Skin of body (tissue), 2 donors: ENCODE results near the gene EIF2B2. TPM values are rescaled to one million over a fixed set of nuclear protein-coding genes. Genes with fewer than 3 reads are reported as not detected.
"Not testable (repeated sequence)": the region's sequence is repeated elsewhere in the genome, so short reads cannot be mapped to it uniquely, and the experiment has no call there.

Experiments used
- DNase-seq: peaks from one replicate; lab custom pipeline; 2025; lab: John Stamatoyannopoulos, UW
- total RNA-seq: library from RNA; depleted of rRNA; stranded (reverse); fragments of >200 nt; gene quantifications from one replicate; pipeline ENCODE4 v1.2.3, GENCODE V29; 2014

EIF2B2 gene
- total RNA-seq, 1 donor from 2014 or later, result 22.6 TPM

DNA sequence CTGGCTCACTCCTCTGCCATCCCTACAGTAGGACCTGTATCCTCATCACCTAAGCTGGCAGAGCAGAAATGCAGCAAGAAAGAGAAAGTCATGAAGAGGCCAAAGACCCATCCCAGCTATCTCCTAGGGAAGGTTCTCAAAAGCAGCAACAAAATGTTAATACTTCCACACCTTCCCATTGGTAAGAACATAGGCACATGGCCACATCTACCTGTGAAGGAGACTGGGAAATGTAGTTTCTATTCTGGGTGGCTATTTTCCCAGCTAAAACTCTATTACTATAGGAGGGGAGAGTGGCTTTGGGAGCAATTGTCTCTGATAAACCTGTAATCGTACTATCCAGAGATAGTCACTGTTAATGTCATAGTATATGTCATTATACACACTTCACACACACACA, 13.7 kb upstream of the EIF2B2 start:
- DNase-seq, result no peak

DNA sequence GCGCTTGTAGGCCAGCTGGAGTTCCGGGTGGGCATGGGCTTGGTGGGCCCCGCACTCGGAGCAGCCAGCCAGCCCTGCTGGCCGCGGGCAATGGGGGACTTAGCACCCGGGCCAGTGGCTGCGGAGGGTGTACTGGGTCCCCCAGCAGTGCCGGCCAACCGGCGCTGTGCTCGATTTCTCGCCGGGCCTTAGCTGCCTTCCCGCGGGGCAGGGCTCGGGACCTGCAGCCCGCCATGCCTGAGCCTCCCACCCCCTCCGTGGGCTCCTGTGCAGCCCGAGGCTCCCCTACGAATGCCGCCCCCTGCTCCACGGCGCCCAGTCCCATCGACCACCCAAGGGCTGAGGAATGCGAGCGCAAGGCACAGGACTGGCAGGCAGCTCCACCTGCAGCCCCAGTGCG, 8.5 kb upstream of the EIF2B2 start:
- DNase-seq, result not testable (repeated sequence)

DNA sequence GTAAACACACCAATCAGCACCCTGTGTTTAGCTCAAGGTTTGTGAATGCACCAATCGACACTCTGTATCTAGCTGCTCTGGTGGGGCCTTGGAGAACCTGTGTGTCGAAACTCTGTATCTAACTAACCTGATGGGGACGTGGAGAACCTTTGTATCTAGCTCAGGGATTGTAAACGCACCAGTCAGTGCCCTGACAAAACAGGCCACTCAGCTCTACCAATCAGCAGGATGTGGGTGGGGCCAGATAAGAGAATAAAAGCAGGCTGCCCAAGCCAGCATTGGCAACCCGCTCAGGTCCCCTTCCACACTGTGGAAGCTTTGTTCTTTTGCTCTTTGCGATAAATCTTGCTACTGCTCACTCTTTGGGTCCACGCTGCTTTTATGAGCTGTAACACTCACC, 6.9 kb upstream of the EIF2B2 start:
- DNase-seq, result not testable (repeated sequence)

DNA sequence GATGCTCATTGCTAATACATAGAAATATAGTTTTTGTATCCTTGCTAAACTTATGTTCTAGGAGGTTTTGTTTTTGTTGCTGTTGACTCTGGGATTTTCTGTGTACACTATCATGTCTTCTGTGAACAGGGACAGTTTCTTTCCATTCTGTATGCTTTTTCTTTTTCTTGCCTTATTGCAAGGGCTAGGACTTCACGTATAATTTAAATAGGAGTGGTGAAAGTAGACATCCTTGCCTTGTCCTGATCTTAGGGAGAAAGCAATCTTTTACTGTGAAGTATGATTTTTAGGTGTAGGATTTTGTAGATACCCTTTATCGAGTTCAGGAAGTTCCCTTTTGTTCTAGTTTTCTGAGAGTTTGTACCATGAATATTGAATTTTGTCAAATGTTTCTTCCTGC, 1.5 kb upstream of the EIF2B2 start:
- no peak for DNase-seq

DNA sequence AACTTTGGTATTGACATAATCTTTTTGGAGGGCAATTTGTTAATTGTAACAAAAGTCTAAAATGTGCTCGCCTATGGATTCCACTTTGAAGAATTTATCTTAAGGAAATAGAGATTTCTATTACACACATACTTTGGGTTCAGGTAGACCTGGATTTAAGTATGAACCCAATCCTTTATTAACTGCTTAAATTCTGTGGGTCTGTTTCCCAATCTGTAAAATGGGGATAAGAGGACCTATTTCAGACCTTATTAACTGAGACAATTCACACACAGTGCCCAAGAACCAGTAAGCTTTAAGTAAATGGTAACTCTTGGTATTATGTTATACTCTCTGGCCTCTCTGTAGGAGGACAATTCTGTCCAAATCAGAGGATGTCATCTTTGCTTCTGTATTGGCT, 822 bp upstream of the EIF2B2 start:
- DNase-seq, result no peak

DNA sequence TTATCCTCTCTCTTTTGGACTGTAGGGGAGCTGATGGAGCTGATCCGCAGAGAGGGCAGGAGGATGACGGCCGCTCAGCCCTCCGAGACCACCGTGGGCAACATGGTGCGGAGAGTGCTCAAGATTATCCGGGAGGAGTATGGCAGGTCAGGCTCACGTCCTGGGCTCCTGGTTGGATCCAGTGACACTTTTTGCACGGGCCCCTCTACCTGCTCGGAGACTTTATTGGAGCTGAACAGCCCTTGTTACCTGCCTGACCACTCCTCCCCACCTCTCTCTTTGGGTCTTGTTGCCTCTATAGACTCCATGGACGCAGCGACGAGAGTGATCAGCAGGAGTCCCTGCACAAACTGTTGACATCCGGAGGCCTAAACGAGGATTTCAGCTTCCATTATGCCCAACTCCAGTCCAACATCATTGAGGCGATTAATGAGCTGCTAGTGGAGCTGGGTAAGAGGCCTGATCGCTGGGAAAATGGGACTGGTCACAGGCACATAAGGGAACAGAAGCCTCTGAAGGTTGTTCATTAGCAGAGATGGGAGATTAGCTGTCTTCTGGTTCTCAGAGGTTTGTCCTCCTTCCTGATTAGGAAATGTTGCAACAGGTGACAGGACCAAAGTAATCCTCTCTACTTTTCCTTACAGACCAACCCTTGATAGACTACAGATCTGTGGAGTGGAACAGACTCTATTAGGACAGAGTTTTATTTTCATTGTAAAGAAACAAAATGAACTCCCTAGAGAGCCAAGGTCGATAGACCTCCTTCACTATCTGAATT, 718 bp downstream of the EIF2B2 start:
- no peak for DNase-seq

DNA sequence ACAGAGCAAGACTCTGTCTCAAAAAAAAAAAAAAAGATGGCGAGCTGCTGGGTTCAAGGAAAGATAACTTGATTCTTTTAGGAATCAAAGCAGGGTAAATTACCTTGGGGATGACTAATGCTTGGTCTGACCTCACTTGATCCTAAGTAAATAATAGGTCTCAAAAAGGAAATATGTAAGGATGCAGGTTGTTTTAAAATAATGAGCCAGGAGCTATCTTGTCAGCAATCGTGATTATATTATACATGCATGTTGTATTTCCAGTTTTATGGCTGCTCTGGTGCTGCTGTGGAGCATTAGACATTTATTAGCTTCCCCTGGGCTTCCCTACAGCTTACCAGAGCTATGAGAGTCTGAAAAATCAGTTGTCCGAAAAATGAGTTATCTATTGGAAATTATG, 2.6 kb downstream of the EIF2B2 start:
- no peak for DNase-seq

- no peak for DNase-seq
Observed at GRCh38 chr14:75009176-75009575, 6.5 kb downstream of the EIF2B2 start.

DNA sequence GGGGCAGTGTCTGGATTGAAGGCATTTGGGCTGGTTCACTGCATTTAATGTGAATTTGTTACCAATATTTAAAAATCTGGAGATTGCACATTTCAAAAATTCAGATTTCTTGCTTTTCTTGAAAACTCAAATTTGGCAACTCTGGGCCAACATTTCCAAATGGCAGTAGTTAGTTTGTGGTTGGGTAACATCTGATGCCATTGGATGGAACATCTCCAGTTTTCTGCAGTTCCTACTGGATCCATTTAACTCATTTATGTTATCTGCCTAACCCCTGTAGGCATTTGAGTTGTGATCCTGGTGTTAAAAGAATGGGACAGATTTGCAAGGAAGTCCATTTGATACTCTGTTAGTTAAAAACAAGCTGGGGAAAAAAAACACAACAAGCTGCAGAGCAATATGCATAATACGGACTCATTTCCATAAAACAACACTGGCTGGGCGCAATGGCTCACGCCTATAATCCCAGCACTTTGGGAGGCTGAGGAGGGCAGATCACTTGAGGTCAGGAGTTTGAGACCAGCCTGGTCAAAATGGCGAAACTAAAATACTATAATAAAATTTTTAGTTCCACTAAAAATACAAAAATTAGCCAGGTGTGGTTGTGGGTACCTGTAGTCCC, 7.9 kb downstream of the EIF2B2 start:
- DNase-seq, result no peak

GRCh38 chr14:75011356-75011994, 8.8 kb downstream of the EIF2B2 start:
- no peak for DNase-seq

DNA sequence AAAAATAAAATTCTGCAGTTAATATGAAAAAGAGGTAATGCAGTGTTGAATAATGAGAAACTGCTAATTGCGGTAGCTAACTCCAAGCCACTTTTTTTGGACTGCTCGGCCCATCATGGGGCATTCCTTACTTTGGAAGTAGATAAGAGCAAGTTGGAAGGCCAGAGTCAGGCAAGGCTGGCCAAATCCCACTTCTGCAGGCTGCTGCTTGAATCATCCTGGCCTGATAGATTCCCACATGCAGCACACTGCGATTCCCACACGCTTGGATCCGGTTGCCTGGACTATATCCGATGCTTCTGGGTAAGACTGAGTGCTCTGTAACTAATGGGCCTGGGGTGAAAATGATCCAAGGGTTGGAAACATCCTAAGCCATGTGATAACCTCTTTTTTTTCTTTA, 10.6 kb downstream of the EIF2B2 start:
- no peak for DNase-seq

DNA sequence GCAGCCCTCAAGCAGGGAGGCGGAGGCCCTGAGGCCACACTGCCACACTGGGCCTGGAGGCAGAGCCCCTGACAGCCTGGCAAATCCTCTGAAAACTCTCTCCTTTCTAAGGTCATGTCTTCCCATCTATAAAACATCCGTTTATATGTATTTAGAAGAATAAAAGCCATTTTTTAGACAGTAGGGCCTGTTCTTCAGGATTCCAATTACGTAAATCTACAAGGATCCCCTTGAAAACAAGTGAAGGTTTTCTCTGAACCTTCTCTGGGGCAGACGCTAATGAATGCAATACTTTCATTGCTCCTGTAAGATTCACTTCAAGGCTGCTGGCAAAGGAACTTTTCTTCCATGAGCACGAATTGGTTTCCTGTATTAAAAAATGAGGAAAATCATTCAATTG, 12.8 kb downstream of the EIF2B2 start:
- DNase-seq, result no peak

- DNase-seq, result no peak
Observed at GRCh38 chr14:75016815-75017214, 14.1 kb downstream of the EIF2B2 start.

DNA sequence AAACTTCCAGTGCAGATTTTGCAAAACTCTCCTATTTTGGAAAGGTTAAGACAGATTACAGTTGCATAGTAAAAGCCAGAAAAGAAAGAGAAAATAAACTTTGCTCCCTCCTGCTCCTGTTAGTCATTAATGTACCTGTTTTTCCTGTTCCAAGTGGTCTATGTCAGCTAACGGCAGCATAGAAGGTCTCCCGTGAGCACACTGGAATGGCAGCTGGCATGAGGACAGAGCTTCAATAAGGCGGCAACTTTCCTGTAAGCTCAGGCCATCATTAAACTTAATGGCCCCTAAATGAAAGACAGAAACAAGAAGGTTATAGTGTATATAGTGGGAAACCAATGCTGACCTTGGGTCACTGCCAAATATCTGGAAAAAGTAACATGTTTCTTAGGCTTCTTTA, 16.0 kb downstream of the EIF2B2 start:
- DNase-seq, result no peak

- DNase-seq, result no peak
Observed at GRCh38 chr14:75022655-75023054, 19.9 kb downstream of the EIF2B2 start.

- no peak for DNase-seq
Observed at GRCh38 chr14:75023108-75023507, 20.4 kb downstream of the EIF2B2 start.

GRCh38 chr14:75025082-75025481, 22.4 kb downstream of the EIF2B2 start:
- no peak for DNase-seq

GRCh38 chr14:75025876-75026275, 23.2 kb downstream of the EIF2B2 start:
- DNase-seq, result no peak

DNA sequence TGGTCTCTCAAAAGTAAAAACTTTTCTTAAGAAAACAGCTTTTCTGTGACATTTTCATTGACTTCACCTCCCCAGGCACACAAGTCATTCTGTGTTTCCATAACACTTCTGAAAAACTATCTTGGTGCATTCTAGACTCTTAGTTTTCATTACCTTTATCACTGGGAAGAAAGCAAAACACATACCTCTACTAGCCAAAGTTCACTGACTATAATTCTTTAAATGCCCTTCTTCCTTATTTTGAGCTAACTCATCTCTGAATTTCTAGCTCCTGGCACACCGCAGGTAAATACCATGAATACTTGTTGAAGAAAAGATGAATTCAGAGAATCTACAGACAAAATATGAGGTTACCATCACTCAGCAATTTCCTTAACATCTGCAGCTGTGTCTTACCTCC, 27.4 kb downstream of the EIF2B2 start:
- no peak for DNase-seq

DNA sequence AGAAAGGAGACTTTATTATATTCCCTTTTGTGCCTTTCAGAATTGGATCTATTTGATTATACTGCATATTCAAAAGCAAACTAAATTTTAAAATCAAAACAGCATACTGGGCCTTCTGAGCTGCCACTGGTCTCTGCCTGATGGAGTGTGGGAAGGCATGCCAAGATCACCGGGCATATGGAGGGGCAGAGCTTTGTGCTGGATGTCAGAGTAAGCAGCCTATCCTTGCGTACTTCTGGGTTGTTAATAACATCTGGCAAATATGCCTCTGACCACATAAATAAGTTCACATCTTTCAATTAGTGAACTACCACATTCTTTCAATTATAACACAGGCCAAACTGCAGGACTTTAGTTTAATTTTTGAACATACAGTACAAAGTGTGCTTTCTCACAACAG, 30.2 kb downstream of the EIF2B2 start:
- no peak for DNase-seq

- DNase-seq, result no peak
Observed at GRCh38 chr14:75040507-75040906, 37.8 kb downstream of the EIF2B2 start.

- DNase-seq, result no peak
Observed at GRCh38 chr14:75040959-75041358, 38.2 kb downstream of the EIF2B2 start.

- DNase-seq, result no peak
Observed at GRCh38 chr14:75041613-75042012, 38.9 kb downstream of the EIF2B2 start.
